Tibial artery (tissue), 4 donors: ENCODE data around the gene WDR91.
A peak's percentile ranks its signal among the peaks of the same experiment; 100 is the strongest.

Source experiments
- DNase-seq, 2 donors: peaks; one replicate each; pipeline ENCODE4 v3.0.0-alpha.2; 2019
- H3K27ac ChIP-seq, 2 donors: fragments of 200-600 bp; sonication (generic) in 1 of 2; 1 replicate in 1 of 2; 2 replicates in 1 of 2; pipeline ENCODE4 v1.5.1; 2018 to 2019; ENCODE audit warnings: mild to moderate bottlenecking in 1 of 2
- H3K27me3 ChIP-seq, 2 donors: fragments of 200-600 bp; sonication (generic) in 1 of 2; one replicate each; pipeline versions ENCODE4 v1.5.1 to v1.6.0; 2016 to 2019
- H3K36me3 ChIP-seq, 3 donors: fragments of 200-600 bp; sonication (generic) in 2 of 3; one replicate each; pipeline ENCODE4 v1.5.1; 2016 to 2019; ENCODE audit warnings: mild to moderate bottlenecking in 2 of 3
- H3K4me1 ChIP-seq, 4 donors: fragments of 200-600 bp; sonication (generic) in 2 of 4; 1 replicate in 3 of 4; 2 replicates in 1 of 4; pipeline ENCODE4 v1.5.1; 2016 to 2019
- H3K4me3 ChIP-seq, 2 donors: fragments of 200-600 bp; sonication (generic) in 1 of 2; 1 replicate in 1 of 2; 2 replicates in 1 of 2; pipeline ENCODE4 v1.5.1; 2018 to 2019; ENCODE audit warnings: mild to moderate bottlenecking in 2 of 2
- H3K9me3 ChIP-seq, 3 donors: fragments of 200-600 bp; sonication (generic) in 1 of 3; one replicate each; pipeline ENCODE4 v1.5.1; 2016 to 2019
- intact Hi-C: fragments of 100-400 bp; cut with DNase I; formaldehyde crosslinking; loops from one replicate; pipeline ENCODE4 v1.15.0; 2023; ENCODE audit warnings: low total_unique reads
- TF ChIP-seq, protein P1 (sequence below), 2 experiments: fragments of 200-600 bp in 1 of 2; fragments of 450-650 bp in 1 of 2; IDR thresholded peaks; one replicate each; pipeline ENCODE4 v1.5.1; 2017 to 2019; ENCODE audit warnings: antibody characterized with exemption in 2 of 2, mild to moderate bottlenecking in 1 of 2, moderate library complexity in 1 of 2

WDR91 gene

DNA sequence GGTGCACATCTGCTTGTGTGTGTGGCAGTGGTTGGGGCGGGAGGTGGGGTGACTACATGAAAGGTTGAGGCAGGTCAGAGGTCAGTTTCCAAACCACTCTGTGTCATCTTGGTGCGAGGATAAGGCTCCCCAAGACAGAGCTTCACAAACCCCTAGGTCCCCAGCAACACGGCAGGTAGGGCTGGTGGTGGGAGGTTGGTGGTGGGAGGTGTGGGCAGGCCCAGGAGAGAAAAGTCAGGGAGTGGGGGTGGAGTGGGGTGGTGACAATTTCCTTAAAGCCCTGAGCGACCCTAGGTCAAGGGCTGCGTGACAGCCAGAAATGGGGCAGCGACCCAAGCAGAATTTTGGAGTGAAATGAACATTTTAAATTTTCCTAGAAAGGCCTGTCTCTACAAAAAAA lies 20.8 kb upstream of the WDR91 start:
- DNase-seq = no peak
- no peaks in the 10 kb centered on the region for H3K4me1 ChIP-seq
- no peaks in the 10 kb centered on the region for H3K9me3 ChIP-seq
- H3K27me3 ChIP-seq = no peaks in the 10 kb centered on the region
- H3K4me3 ChIP-seq = no peak overlapping the region
- no peak overlapping the region for H3K27ac ChIP-seq
- no peaks in the 10 kb centered on the region for H3K36me3 ChIP-seq
- TF ChIP-seq, protein P1, sequence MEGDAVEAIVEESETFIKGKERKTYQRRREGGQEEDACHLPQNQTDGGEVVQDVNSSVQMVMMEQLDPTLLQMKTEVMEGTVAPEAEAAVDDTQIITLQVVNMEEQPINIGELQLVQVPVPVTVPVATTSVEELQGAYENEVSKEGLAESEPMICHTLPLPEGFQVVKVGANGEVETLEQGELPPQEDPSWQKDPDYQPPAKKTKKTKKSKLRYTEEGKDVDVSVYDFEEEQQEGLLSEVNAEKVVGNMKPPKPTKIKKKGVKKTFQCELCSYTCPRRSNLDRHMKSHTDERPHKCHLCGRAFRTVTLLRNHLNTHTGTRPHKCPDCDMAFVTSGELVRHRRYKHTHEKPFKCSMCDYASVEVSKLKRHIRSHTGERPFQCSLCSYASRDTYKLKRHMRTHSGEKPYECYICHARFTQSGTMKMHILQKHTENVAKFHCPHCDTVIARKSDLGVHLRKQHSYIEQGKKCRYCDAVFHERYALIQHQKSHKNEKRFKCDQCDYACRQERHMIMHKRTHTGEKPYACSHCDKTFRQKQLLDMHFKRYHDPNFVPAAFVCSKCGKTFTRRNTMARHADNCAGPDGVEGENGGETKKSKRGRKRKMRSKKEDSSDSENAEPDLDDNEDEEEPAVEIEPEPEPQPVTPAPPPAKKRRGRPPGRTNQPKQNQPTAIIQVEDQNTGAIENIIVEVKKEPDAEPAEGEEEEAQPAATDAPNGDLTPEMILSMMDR (IDR thresholded peaks at IDR 0.05) = no peak
- intact Hi-C loops = no loop called here

DNA sequence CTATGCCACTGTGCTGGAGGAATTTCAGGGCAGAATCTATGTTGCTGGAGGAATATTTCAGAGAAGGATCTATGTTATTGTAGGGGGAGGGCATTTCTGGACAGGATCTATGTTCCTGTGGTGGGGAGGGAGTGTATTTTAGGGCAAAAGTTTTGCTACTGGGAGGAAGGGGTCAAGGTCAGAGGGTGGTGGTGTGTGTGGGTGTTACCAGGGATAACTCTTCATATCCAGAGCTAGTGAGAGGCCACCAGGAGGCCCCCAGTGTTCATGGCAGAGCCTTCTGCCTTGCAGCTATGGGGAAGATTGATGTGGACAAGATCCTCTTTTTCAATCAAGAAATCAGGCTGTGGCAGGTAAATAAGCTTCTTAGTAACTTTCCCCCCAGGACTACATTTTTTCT lies 20.4 kb upstream of the WDR91 start:
- Histone ChIP-seq H3K9me3 (no peaks in the 10 kb centered on the region), H3K27me3 (no peaks in the 10 kb centered on the region), H3K36me3 (no peaks in the 10 kb centered on the region), H3K27ac (no peak overlapping the region), H3K4me1 (no peaks in the 10 kb centered on the region), H3K4me3 (no peak overlapping the region)
- DNase-seq = no peak
- TF ChIP-seq, protein P1 (IDR thresholded peaks at IDR 0.05) = no peak
- intact Hi-C loops = no loop called here

DNA sequence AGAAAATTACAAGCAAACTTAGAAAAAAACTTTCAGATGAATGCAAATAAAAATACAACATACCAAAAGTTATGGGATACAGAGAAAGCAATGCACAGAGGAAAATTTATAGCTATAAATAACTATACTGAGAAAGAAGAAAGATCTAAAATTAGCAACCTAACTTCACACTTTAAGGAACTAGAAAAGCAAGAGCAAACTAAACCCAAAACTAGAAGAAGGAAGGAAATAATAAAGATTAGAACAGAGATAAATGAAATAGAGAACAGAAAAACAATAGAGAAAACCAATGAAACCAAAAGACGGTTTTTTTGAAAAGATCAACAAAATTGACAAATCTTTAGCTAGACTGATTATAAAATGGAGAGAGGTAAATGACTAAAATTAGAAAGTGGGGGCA lies 12.7 kb upstream of the WDR91 start:
- no peaks in the 10 kb centered on the region for H3K9me3 ChIP-seq
- intact Hi-C loops = no loop called here
- H3K27ac ChIP-seq = no peak overlapping the region
- DNase-seq = no peak
- H3K4me3 ChIP-seq = no peak overlapping the region
- no peaks in the 10 kb centered on the region for H3K36me3 ChIP-seq
- TF ChIP-seq, protein P1 (IDR thresholded peaks at IDR 0.05) = no peak
- no peaks in the 10 kb centered on the region for H3K4me1 ChIP-seq
- H3K27me3 ChIP-seq = no peaks in the 10 kb centered on the region

DNA sequence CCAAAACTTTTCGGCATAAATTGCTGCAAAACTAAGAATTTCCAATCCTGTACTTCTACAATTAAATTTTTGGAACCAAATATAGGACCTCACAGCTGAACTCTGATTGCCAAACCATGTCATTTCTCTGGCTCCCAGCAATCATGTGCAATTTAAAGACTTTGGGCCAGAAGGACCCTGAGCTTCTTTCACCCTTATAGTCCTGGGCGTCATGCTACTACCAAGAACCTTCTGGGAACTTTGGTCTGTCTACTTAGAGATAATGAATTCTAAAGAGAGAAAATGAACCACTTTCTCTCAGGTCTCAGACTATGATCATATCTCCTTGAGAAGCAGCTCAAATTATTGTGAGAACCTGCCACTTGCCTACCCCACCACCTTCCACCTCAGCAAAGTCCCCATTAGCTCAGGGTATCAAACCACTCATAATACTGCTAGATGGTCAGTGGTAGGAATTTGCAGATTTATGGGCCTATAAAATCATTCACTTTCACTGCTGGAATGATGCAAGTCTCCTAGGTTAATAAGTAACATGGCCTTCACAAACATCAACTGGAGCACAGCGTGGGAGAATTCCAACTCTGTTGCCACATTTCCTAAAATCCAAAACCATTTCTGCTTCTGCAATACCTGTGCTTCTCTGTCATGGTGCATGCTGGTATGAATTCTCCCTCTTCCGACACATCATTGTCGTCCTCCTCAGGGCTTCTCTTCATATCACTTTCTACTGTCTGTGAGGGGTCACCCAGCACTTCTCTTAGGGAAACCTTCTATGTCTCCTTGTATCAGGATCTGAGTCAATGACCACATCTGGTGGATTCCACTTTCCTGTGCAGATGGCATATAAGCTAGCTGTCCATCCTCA lies 6.6 kb upstream of the WDR91 start:
- DNase-seq = no peak
- TF ChIP-seq, protein P1 (IDR thresholded peaks at IDR 0.05) = no peak
- Histone ChIP-seq H3K4me1 (no peaks in the 10 kb centered on the region), H3K27me3 (no peaks in the 10 kb centered on the region), H3K4me3 (no peak overlapping the region), H3K9me3 (no peaks in the 10 kb centered on the region), H3K27ac (no peak overlapping the region), H3K36me3 (no peaks in the 10 kb centered on the region)
- intact Hi-C loops = no loop called here

DNA sequence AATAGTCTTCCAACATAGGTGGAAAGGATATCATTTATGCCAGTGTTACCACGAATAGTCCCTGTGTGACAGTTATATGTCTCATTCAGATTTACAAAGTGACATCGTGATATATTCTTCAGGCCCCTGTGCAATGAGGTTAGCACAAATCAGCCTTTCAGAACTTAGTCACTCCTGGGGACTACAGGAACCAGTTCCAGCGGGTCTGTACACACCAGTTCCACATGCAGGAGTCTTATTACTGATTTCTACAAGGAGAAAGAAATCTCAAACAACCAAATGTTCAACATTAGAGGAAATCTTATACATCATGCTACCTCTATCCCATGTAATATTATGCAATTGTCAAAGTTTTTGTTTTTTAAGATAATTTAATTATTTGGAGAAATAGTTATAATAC lies 4.4 kb upstream of the WDR91 start:
- Histone ChIP-seq H3K4me1 (peaks cover 0 to under 1% (median 0%) of the 10 kb centered on the region in 4 donors), H3K9me3 (no peaks in the 10 kb centered on the region), H3K27ac (peak overlapping the region; percentile 5 to 54), H3K27me3 (no peaks in the 10 kb centered on the region), H3K36me3 (no peaks in the 10 kb centered on the region), H3K4me3 (no peak overlapping the region)
- DNase-seq = no peak
- TF ChIP-seq, protein P1 (IDR thresholded peaks at IDR 0.05) = no peak
- intact Hi-C loops = no loop called here
